OCI-LY7 (cell line): ENCODE results near the gene ADPRH. TPM values are rescaled to one million over a fixed set of nuclear protein-coding genes. Genes with fewer than 3 reads are reported as not detected.
A peak's percentile ranks its signal among the peaks of the same experiment; 100 is the strongest.
"Not testable (repeated sequence)": the region's sequence is repeated elsewhere in the genome, so short reads cannot be mapped to it uniquely, and the experiment has no call there.

ENCODE experiments used
- BruUV-seq: library from RNA; stranded (reverse); fragments of 400-500 nt; replicated peaks from 2 replicates; lab custom pipeline; 2021; lab: Mats Ljungman, UMichigan
- CTCF ChIA-PET: fragments of 300-600 bp; sonication (Branson Sonifier 250); formaldehyde crosslinking; loops from one replicate; lab custom pipeline; 2022; ENCODE audit warnings: antibody characterized with exemption; ENCODE audit not compliant: unreplicated experiment; lab: Charles Lee
- POLR2A ChIA-PET: fragments of 300-600 bp; sonication (Branson Sonifier 250); formaldehyde crosslinking; loops from one replicate; lab custom pipeline; 2022; ENCODE audit warnings: antibody characterized with exemption; lab: Charles Lee
- DNase-seq: peaks from one replicate; pipeline ENCODE4 v3.0.0-alpha.2; 2015; ENCODE audit warnings: low spot score
- H2AFZ ChIP-seq: fragments of 200-600 bp; sonication (generic), shearing (Covaris generic); 2 replicates; pipeline ENCODE4 v1.6.1; 2014; ENCODE audit warnings: mild to moderate bottlenecking, antibody characterized with exemption, low read length, moderate library complexity
- H3K27ac ChIP-seq: fragments of 200-600 bp; sonication (generic); 2 replicates; pipeline ENCODE4 v1.5.1; 2014; ENCODE audit warnings: mixed run types, low read depth, mild to moderate bottlenecking, moderate library complexity, low read length, inconsistent platforms; ENCODE audit not compliant: poor library complexity, severe bottlenecking
- H3K36me3 ChIP-seq: fragments of 200-600 bp; sonication (generic); 2 replicates; pipeline ENCODE4 v1.6.1; 2014; ENCODE audit warnings: mild to moderate bottlenecking, antibody characterized with exemption, low read length, moderate library complexity, mixed read lengths; ENCODE audit not compliant: insufficient read depth
- H3K4me1 ChIP-seq: fragments of 200-600 bp; sonication (generic); 2 replicates; pipeline ENCODE4 v1.5.1; 2014; ENCODE audit warnings: mild to moderate bottlenecking, low read length; ENCODE audit not compliant: insufficient read depth, poor library complexity, severe bottlenecking
- H3K4me2 ChIP-seq: fragments of 200-600 bp; sonication (generic); 2 replicates; pipeline ENCODE4 v1.6.1; 2014; ENCODE audit warnings: mild to moderate bottlenecking, low read length
- H3K4me3 ChIP-seq: fragments of 200-600 bp; sonication (generic); 2 replicates; pipeline ENCODE4 v1.5.1; 2014; ENCODE audit warnings: mild to moderate bottlenecking, low read depth, low read length; ENCODE audit not compliant: poor library complexity, severe bottlenecking
- H3K79me2 ChIP-seq: fragments of 200-600 bp; sonication (generic); 2 replicates; pipeline ENCODE4 v1.6.1; 2016; ENCODE audit warnings: low read depth, mild to moderate bottlenecking, low read length, moderate library complexity, mixed read lengths; ENCODE audit not compliant: insufficient read depth
- H3K9me2 ChIP-seq: fragments of 200-600 bp; sonication (generic); 2 replicates; pipeline ENCODE4 v1.6.1; 2016; ENCODE audit warnings: mild to moderate bottlenecking, low read length, mixed read lengths; ENCODE audit not compliant: insufficient read depth
- H3K9me3 ChIP-seq: fragments of 200-600 bp; sonication (generic); 2 replicates; pipeline ENCODE4 v1.6.1; 2014; ENCODE audit warnings: mild to moderate bottlenecking, mixed run types, low read length, mixed read lengths
- H4K20me1 ChIP-seq: fragments of 200-600 bp; sonication (generic); 2 replicates; pipeline ENCODE4 v1.6.1; 2014; ENCODE audit warnings: mild to moderate bottlenecking, antibody characterized with exemption, low read length, moderate library complexity, mixed read lengths; ENCODE audit not compliant: insufficient read depth
- CTCF ChIP-seq: fragments of 200-600 bp; sonication (generic); conservative IDR thresholded peaks from 2 replicates; pipeline ENCODE4 v1.5.1; 2014; ENCODE audit warnings: mild to moderate bottlenecking, antibody characterized with exemption, low read length, moderate library complexity, mixed read lengths
- EZH2phosphoT487 ChIP-seq: fragments of 200-600 bp; sonication (generic); IDR thresholded peaks from 2 replicates; pipeline ENCODE4 v1.6.1; 2018; ENCODE audit warnings: low read depth, borderline replicate concordance, mild to moderate bottlenecking, mixed run types, antibody characterized with exemption, low read length, moderate library complexity, mixed read lengths
- intact Hi-C: fragments of 100-400 bp; cut with micrococcal nuclease; formaldehyde crosslinking; loops from one replicate; pipeline ENCODE4 v1.10.0; 2022; ENCODE audit not compliant: unreplicated experiment
- total RNA-seq, 2 experiments: library from RNA; depleted of rRNA in 1 of 2; stranded (reverse); fragments of >200 nt in 1 of 2; shearing (Covaris generic) in 1 of 2; gene quantifications; 2 replicates each; pipeline ENCODE4 v1.2.3, GENCODE V29; 2014 to 2022

Gene ADPRH
- total RNA-seq, 2 experiments from 2014 or later, result not detected

- H3K4me3 ChIP-seq, result no peak overlapping the region
- no peak for TF ChIP-seq EZH2phosphoT487
- TF ChIP-seq CTCF, result 0 out of 2 replicates have a peak, but pooled peaks have one; percentile 28
- peak overlapping the region; percentile 23 for H3K4me2 ChIP-seq
- CTCF ChIA-PET, result no interaction called here
- POLR2A ChIA-PET, result interaction anchor here (0.6 to 0.7 kb wide), 2 partner anchors 11 to 204 kb away, joined by 3 read pairs; no protein-coding TSS in a partner anchor
- no peaks in the 10 kb centered on the region for H3K79me2 ChIP-seq
- no peaks in the 10 kb centered on the region for H3K4me1 ChIP-seq
- no TSS peak for BruUV-seq
- peak overlapping the region; percentile 31 for H2AFZ ChIP-seq
- intact Hi-C loops, result loop anchor here (10.0 kb wide), 1 partner anchor 166 kb away; no protein-coding TSS in a partner anchor
- H3K9me3 ChIP-seq, result no peaks in the 10 kb centered on the region
- DNase-seq, result peak; percentile 4
- H4K20me1 ChIP-seq, result no peaks in the 10 kb centered on the region
- H3K9me2 ChIP-seq, result no peaks in the 10 kb centered on the region
- no peaks in the 10 kb centered on the region for H3K36me3 ChIP-seq
- no peak overlapping the region for H3K27ac ChIP-seq
These were observed 28.9 kb upstream of the ADPRH start for GRCh38 chr3:119550192-119550910.

GRCh38 chr3:119551598-119551997 is 27.7 kb upstream of the ADPRH start:
- Histone ChIP-seq H3K4me3 (no peak overlapping the region), H3K4me2 (no peak overlapping the region), H3K27ac (no peak overlapping the region), H3K79me2 (no peaks in the 10 kb centered on the region), H3K9me2 (no peaks in the 10 kb centered on the region), H4K20me1 (no peaks in the 10 kb centered on the region), H3K9me3 (no peaks in the 10 kb centered on the region), H3K4me1 (no peaks in the 10 kb centered on the region), H3K36me3 (no peaks in the 10 kb centered on the region), H2AFZ (no peak overlapping the region)
- intact Hi-C loops, result loop anchor here (10.0 kb wide), 1 partner anchor 167 kb away; no protein-coding TSS in a partner anchor
- TF ChIP-seq EZH2phosphoT487, result no peak
- TF ChIP-seq CTCF, result no peak
- no peak for DNase-seq
- POLR2A ChIA-PET, result interaction anchor here (0.7 kb wide), 1 partner anchor 9 kb away, joined by 3 read pairs; no protein-coding TSS in a partner anchor
- no TSS peak for BruUV-seq
- CTCF ChIA-PET, result no interaction called here

- H3K9me3 ChIP-seq, H3K4me2 ChIP-seq, H3K79me2 ChIP-seq, H3K4me3 ChIP-seq, H3K9me2 ChIP-seq, BruUV-seq, H2AFZ ChIP-seq, DNase-seq, H3K27ac ChIP-seq, H3K4me1 ChIP-seq, H4K20me1 ChIP-seq, CTCF ChIA-PET, H3K36me3 ChIP-seq: not testable (repeated sequence)
- POLR2A ChIA-PET, result interaction anchor here (0.6 kb wide), 1 partner anchor 1004 kb away, joined by 8 read pairs; no protein-coding TSS in a partner anchor
- intact Hi-C loops, result loop anchor here (10.0 kb wide), 1 partner anchor 168 kb away; no protein-coding TSS in a partner anchor
These were observed 26.4 kb upstream of the ADPRH start for GRCh38 chr3:119552928-119553327.
